IPS-18a (cell line): Measurements from ENCODE around the gene DHX29.

Experiments
- H3K27ac ChIP-seq: one replicate; pipeline ENCODE4 v1.5.1; 2013; ENCODE audit warnings: low read length
- H3K27me3 ChIP-seq: one replicate; pipeline ENCODE4 v1.6.1; 2013; ENCODE audit warnings: mild to moderate bottlenecking, low read length; ENCODE audit not compliant: control insufficient read depth, insufficient read depth
- H3K36me3 ChIP-seq: one replicate; pipeline ENCODE4 v1.6.1; 2013; ENCODE audit warnings: low read depth, low read length; ENCODE audit not compliant: control insufficient read depth
- H3K4me1 ChIP-seq: one replicate; pipeline ENCODE4 v1.6.1; 2013; ENCODE audit warnings: low read depth, low read length; ENCODE audit not compliant: control insufficient read depth
- H3K4me3 ChIP-seq: one replicate; pipeline ENCODE4 v1.5.1; 2013; ENCODE audit warnings: low read length
- H3K9ac ChIP-seq: one replicate; pipeline ENCODE4 v1.6.1; 2013; ENCODE audit warnings: mild to moderate bottlenecking, low read length, moderate library complexity
- H3K9me3 ChIP-seq: one replicate; pipeline ENCODE4 v1.6.1; 2013; ENCODE audit warnings: low read depth, low read length; ENCODE audit not compliant: control insufficient read depth

DHX29 gene

GRCh38 chr5:55307383-55308253, at the start of gene DHX29, which contains the start of gene MTREX:
DHX29 (minus strand) TSS chr5:55307694; CDS start chr5:55307573, 121 bp downstream.
MTREX (plus strand) TSS chr5:55307989; CDS start chr5:55308014, 25 bp downstream.
- Histone ChIP-seq H3K36me3 (no peaks in the 10 kb centered on the region), H3K27me3 (no peaks in the 10 kb centered on the region), H3K27ac (peak within 1 kb of the TSS; percentile 90), H3K4me1 (peaks cover 3% of the 10 kb centered on the region), H3K4me3 (peak within 1 kb of the TSS; percentile 91), H3K9me3 (no peaks in the 10 kb centered on the region), H3K9ac (peak within 1 kb of the TSS; percentile 97)

- no peaks in the 10 kb centered on the region for H3K27me3 ChIP-seq
- H3K36me3 ChIP-seq, result peaks cover 77% of the 10 kb centered on the region
- H3K4me1 ChIP-seq, result no peaks in the 10 kb centered on the region
- H3K4me3 ChIP-seq, result no peak overlapping the region
- no peak overlapping the region for H3K9ac ChIP-seq
- H3K9me3 ChIP-seq, result no peaks in the 10 kb centered on the region
- no peak overlapping the region for H3K27ac ChIP-seq
These were observed 49.4 kb upstream of the DHX29 start for GRCh38 chr5:55356896-55357295.

GRCh38 chr5:55350754-55351153, 43.3 kb upstream of the DHX29 start:
- H3K27ac ChIP-seq, result no peak overlapping the region
- H3K27me3 ChIP-seq, result no peaks in the 10 kb centered on the region
- peaks cover 87% of the 10 kb centered on the region for H3K36me3 ChIP-seq
- no peaks in the 10 kb centered on the region for H3K9me3 ChIP-seq
- no peaks in the 10 kb centered on the region for H3K4me1 ChIP-seq
- no peak overlapping the region for H3K4me3 ChIP-seq
- no peak overlapping the region for H3K9ac ChIP-seq

- Histone ChIP-seq H3K27ac (no peak overlapping the region), H3K4me1 (no peaks in the 10 kb centered on the region), H3K9me3 (no peaks in the 10 kb centered on the region), H3K9ac (no peak overlapping the region), H3K36me3 (peaks cover 80% of the 10 kb centered on the region), H3K27me3 (no peaks in the 10 kb centered on the region), H3K4me3 (no peak overlapping the region)
These were observed 40.3 kb upstream of the DHX29 start for GRCh38 chr5:55347786-55348185.

- Histone ChIP-seq H3K27ac (no peak overlapping the region), H3K27me3 (no peaks in the 10 kb centered on the region), H3K4me1 (no peaks in the 10 kb centered on the region), H3K4me3 (no peak overlapping the region), H3K9ac (no peak overlapping the region), H3K9me3 (no peaks in the 10 kb centered on the region), H3K36me3 (peaks cover 82% of the 10 kb centered on the region)
These were observed 37.8 kb upstream of the DHX29 start for GRCh38 chr5:55345327-55345726.

GRCh38 chr5:55344392-55344992, 37.0 kb upstream of the DHX29 start:
- Histone ChIP-seq H3K36me3 (peaks cover 81% of the 10 kb centered on the region), H3K9me3 (no peaks in the 10 kb centered on the region), H3K9ac (no peak overlapping the region), H3K4me3 (no peak overlapping the region), H3K27me3 (no peaks in the 10 kb centered on the region), H3K27ac (no peak overlapping the region), H3K4me1 (no peaks in the 10 kb centered on the region)

GRCh38 chr5:55343609-55344008, 36.1 kb upstream of the DHX29 start:
- Histone ChIP-seq H3K27me3 (no peaks in the 10 kb centered on the region), H3K27ac (no peak overlapping the region), H3K4me1 (no peaks in the 10 kb centered on the region), H3K4me3 (no peak overlapping the region), H3K9ac (no peak overlapping the region), H3K9me3 (no peaks in the 10 kb centered on the region), H3K36me3 (peaks cover 77% of the 10 kb centered on the region)

GRCh38 chr5:55343107-55343506, 35.6 kb upstream of the DHX29 start:
- Histone ChIP-seq H3K36me3 (peaks cover 72% of the 10 kb centered on the region), H3K4me1 (no peaks in the 10 kb centered on the region), H3K27me3 (no peaks in the 10 kb centered on the region), H3K9ac (no peak overlapping the region), H3K4me3 (no peak overlapping the region), H3K27ac (no peak overlapping the region), H3K9me3 (no peaks in the 10 kb centered on the region)

- no peaks in the 10 kb centered on the region for H3K4me1 ChIP-seq
- no peak overlapping the region for H3K27ac ChIP-seq
- H3K9ac ChIP-seq, result no peak overlapping the region
- H3K9me3 ChIP-seq, result no peaks in the 10 kb centered on the region
- peaks cover 38% of the 10 kb centered on the region for H3K36me3 ChIP-seq
- no peaks in the 10 kb centered on the region for H3K27me3 ChIP-seq
- H3K4me3 ChIP-seq, result no peak overlapping the region
These were observed 31.3 kb upstream of the DHX29 start for GRCh38 chr5:55338810-55339243.

- no peak overlapping the region for H3K27ac ChIP-seq
- no peak overlapping the region for H3K9ac ChIP-seq
- no peaks in the 10 kb centered on the region for H3K9me3 ChIP-seq
- peaks cover 39% of the 10 kb centered on the region for H3K36me3 ChIP-seq
- no peaks in the 10 kb centered on the region for H3K27me3 ChIP-seq
- H3K4me3 ChIP-seq, result no peak overlapping the region
- H3K4me1 ChIP-seq, result no peaks in the 10 kb centered on the region
These were observed 30.7 kb upstream of the DHX29 start for GRCh38 chr5:55338092-55338613.

GRCh38 chr5:55333811-55334210, 26.3 kb upstream of the DHX29 start:
- Histone ChIP-seq H3K4me1 (no peaks in the 10 kb centered on the region), H3K36me3 (peaks cover 30% of the 10 kb centered on the region), H3K9me3 (no peaks in the 10 kb centered on the region), H3K9ac (no peak overlapping the region), H3K4me3 (no peak overlapping the region), H3K27me3 (no peaks in the 10 kb centered on the region), H3K27ac (no peak overlapping the region)
